DND-41 (cell line): ENCODE measurements around the gene DHX57.

Source experiments
- EZH2 ChIP-seq: IDR thresholded peaks from 3 replicates; pipeline ENCODE4 v1.6.1; 2012; ENCODE audit warnings: borderline replicate concordance, low read depth, mild to moderate bottlenecking, moderate library complexity, low read length, inconsistent platforms; ENCODE audit not compliant: severe bottlenecking
- TF ChIP-seq, protein P1 (sequence below): IDR thresholded peaks from 2 replicates; pipeline ENCODE4 v1.5.1; 2012; ENCODE audit warnings: borderline replicate concordance, low read length, moderate library complexity, mild to moderate bottlenecking; ENCODE audit not compliant: poor library complexity, severe bottlenecking; ENCODE audit errors: extremely low read depth

DNA sequence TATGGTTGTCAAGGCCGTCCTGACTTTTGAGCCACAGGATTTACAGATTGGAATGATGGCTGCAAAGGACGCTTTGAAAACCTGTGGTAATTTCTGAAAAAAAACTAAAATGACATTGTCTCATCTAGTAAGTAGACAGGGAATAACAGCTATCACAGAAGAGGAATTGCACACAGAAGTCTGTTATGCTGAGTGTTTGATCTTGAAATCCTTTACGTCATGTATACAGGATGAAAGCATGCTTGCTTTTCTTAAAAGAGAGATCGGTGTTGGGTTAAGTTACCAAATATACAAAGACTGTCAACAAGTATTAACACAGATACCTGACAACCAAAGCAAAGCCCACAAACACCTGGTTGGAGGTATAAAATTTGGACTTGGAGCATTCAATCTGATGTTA is 112.0 kb downstream of the DHX57 start:
- TF ChIP-seq, protein P1, sequence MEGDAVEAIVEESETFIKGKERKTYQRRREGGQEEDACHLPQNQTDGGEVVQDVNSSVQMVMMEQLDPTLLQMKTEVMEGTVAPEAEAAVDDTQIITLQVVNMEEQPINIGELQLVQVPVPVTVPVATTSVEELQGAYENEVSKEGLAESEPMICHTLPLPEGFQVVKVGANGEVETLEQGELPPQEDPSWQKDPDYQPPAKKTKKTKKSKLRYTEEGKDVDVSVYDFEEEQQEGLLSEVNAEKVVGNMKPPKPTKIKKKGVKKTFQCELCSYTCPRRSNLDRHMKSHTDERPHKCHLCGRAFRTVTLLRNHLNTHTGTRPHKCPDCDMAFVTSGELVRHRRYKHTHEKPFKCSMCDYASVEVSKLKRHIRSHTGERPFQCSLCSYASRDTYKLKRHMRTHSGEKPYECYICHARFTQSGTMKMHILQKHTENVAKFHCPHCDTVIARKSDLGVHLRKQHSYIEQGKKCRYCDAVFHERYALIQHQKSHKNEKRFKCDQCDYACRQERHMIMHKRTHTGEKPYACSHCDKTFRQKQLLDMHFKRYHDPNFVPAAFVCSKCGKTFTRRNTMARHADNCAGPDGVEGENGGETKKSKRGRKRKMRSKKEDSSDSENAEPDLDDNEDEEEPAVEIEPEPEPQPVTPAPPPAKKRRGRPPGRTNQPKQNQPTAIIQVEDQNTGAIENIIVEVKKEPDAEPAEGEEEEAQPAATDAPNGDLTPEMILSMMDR = no peak
- TF ChIP-seq EZH2 = no peak
